Measurements from ENCODE around the gene CCDC88B.

CCDC88B gene, protein sequence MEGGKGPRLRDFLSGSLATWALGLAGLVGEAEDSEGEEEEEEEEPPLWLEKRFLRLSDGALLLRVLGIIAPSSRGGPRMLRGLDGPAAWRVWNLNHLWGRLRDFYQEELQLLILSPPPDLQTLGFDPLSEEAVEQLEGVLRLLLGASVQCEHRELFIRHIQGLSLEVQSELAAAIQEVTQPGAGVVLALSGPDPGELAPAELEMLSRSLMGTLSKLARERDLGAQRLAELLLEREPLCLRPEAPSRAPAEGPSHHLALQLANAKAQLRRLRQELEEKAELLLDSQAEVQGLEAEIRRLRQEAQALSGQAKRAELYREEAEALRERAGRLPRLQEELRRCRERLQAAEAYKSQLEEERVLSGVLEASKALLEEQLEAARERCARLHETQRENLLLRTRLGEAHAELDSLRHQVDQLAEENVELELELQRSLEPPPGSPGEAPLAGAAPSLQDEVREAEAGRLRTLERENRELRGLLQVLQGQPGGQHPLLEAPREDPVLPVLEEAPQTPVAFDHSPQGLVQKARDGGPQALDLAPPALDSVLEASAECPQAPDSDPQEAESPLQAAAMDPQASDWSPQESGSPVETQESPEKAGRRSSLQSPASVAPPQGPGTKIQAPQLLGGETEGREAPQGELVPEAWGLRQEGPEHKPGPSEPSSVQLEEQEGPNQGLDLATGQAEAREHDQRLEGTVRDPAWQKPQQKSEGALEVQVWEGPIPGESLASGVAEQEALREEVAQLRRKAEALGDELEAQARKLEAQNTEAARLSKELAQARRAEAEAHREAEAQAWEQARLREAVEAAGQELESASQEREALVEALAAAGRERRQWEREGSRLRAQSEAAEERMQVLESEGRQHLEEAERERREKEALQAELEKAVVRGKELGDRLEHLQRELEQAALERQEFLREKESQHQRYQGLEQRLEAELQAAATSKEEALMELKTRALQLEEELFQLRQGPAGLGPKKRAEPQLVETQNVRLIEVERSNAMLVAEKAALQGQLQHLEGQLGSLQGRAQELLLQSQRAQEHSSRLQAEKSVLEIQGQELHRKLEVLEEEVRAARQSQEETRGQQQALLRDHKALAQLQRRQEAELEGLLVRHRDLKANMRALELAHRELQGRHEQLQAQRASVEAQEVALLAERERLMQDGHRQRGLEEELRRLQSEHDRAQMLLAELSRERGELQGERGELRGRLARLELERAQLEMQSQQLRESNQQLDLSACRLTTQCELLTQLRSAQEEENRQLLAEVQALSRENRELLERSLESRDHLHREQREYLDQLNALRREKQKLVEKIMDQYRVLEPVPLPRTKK (N-terminal part only)

DNA sequence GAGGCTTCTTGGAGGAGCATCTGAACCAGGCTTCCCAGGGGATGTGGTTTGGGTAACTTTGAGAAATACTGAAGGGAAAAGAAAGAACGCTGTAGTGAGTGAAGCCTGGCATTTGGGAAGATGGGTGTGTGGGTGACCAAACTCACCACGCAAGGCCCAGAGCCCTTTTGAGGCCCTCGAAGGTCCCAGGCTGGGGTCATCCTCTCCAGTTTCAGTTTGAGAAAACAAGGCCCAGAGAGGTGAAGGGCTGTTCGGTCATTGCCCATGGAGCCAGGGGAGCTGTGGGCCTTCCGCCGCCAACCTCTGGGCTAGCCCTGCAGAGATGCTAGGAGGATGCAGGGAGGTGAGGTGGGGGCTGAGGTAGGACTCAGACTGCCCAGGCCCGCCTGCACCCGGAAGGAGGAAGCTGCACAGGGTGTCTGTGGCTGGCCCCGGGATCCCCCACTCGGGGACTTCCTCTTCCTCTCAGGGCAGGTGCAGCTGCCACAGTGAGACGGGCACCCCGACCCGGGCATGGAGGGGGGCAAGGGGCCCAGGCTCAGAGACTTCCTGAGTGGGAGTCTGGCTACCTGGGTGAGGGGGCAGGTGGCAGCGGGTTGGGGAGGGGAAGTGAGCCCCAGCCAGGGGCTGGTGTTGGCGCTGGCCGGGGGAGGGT, at the start of gene CCDC88B:
TSS of gene CCDC88B (plus strand) at position 451 of the 655 bp plus-strand sequence. CDS start at position 514, 63 bp downstream.
- peak; percentile 81 to 84 for DNase-seq

DNA sequence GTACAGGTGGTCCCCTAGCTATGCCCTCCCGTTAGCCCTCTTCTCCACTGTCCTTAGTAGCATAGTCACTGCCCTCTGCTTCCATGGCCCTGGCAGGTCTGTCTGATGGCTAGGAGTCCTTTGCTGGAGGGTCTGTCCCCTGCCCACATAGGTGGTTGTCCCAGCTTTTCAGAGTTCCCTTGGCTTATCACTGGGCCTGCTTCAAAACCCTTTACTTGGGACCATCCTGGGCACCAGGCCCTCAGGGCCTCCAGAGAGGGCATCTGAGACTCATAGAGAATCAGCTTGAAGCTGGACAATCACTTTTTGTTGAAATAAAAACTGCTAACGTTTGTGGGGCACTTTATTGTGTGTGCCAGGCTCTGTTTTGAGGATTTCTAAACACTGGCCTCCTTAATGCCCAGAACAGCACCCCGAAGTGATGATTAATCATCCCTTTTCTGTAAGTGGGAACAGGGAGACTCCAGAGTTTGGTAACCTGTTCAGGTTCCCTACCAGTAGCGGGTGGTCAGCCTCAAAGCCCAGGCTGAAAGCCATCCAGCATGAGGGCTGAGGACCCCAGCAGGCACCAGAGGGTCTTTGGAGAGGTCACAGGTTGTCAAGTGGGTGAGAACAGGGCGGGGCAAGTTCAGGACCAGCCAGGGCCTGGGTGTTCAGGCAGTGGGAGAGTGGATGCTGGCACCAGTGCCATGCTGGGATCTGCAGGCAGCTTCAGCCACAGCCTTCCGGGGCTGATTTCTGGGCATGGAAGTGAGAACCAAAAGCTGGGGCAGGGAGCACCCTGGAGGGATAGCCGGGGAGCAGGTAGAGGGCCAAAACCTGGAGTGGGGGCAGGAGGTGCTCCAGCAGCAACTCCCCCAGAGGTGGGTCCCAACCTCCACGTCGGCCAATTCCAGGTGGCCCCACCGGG, 49.4 kb upstream of the CCDC88B start:
- DNase-seq, result no peak

DNA sequence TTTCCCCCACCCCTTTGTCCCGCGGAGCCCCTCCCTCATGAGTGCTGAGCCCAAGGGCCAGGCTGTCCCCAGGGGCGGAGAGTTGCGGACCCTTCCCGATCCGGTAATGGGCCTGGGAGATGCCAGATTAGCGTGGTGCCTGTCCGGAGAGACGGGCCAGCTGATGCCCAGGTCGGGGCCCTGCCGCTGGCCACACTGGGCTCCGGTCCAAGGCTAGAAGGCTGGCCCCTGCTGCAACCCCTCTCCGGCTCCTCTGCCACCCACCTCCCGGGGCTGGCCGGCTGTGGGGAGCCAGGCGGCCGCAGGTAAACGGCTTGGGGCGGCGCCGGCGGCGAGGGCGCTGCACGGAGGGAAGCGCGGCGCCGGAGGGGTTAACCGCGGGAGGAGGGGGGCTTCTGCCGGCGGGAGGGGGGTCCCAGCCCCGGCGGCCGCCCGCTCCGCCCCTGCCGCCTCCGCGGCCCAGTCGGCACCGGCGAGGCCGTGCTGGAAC, 48.7 kb upstream of the CCDC88B start, which contains the start of gene KCNK4:
TSS of gene KCNK4 (plus strand) at position 41 of the 490 bp plus-strand sequence. CDS start 1,717 bp downstream, outside the sequence.
- no peak for DNase-seq

- DNase-seq, result no peak
Measured at GRCh38 chr11:64291752-64292459, 48.1 kb upstream of the CCDC88B start.

DNA sequence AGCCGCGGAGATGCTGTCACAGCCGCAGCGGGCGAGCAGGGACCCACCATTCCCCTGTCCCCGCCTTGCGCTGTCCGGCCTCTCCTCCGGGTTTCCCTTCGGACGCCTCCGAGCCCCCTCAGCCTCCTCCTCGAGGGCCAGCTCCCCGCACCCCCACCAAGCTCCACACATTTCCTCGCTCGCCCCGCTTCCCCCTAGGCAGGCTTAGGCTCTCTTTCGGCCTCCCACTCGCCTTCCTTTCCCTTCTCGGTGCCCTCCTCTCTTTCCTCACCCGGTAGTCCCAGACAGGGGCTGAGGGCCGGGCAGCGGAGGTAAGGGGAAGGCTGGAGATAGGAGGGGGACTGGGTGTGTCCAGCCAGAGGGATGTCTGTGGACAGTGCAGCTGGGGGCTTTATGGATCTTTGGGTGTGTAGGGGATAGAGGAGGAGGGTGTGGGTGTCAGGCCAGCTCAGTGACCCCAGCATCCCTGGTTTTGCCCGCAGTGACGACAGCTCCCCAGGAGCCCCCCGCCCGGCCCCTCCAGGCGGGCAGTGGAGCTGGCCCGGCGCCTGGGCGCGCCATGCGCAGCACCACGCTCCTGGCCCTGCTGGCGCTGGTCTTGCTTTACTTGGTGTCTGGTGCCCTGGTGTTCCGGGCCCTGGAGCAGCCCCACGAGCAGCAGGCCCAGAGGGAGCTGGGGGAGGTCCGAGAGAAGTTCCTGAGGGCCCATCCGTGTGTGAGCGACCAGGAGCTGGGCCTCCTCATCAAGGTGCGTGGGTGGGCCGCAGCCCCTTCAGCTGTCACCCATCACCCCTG, 47.3 kb upstream of the CCDC88B start:
- no peak for DNase-seq

DNA sequence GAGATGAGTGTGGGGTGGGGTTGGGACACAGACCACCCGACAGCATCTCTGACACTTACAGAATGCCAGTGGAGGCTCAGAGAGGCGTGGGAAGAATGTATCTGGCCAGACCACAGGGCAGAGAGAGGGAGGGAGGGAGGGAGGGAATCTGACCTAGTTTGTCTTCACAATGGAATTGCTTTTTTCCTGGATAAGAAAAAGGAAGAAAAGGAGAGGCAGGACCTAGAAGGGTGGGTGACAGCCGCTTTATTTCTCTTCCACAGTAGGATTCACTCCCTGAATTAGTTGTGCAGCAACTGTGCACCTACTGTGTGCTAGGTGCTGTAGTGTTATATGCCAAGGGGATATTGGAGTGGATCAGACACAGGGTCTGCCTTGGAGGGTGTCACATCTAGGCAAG, 45.2 kb upstream of the CCDC88B start:
- no peak for DNase-seq

DNA sequence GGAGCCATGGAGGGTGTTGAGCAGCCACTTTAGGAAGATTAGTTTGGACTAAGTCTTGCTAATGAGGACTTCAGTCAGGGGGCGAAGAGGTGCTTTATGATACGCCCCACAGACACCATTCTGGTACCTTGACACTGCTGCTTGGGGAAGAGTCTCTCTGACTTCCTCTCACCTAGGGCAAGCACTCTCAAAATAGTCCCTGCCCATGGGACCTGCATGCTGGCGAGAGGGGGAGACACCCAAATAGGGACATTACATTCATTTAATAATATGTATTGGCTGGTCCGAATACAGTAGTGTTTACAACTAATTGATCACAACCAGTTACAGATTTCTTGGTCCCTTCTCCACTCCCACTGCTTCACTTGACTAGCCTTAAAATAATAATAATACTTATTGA, 44.2 kb upstream of the CCDC88B start:
- DNase-seq, result no peak

DNA sequence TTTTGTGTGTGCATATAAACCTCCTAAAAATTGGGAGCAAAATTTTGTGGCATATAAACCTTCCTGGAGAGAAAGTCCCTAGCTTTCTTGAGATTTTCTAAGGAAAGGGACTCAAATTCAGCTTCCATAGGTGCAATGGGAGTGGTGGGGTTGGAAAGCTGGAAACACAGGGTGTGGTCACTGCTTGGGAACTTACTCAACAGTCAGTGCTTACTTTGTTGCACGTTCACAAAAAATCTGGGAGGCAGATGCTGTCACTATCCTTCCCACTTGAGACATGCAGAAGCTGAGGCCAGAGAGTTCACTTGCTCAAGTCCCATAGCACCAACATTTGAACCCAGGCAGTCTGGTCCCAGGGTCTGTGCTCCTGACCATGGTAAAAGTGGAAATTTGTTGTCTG, 43.8 kb upstream of the CCDC88B start:
- DNase-seq, result no peak

DNA sequence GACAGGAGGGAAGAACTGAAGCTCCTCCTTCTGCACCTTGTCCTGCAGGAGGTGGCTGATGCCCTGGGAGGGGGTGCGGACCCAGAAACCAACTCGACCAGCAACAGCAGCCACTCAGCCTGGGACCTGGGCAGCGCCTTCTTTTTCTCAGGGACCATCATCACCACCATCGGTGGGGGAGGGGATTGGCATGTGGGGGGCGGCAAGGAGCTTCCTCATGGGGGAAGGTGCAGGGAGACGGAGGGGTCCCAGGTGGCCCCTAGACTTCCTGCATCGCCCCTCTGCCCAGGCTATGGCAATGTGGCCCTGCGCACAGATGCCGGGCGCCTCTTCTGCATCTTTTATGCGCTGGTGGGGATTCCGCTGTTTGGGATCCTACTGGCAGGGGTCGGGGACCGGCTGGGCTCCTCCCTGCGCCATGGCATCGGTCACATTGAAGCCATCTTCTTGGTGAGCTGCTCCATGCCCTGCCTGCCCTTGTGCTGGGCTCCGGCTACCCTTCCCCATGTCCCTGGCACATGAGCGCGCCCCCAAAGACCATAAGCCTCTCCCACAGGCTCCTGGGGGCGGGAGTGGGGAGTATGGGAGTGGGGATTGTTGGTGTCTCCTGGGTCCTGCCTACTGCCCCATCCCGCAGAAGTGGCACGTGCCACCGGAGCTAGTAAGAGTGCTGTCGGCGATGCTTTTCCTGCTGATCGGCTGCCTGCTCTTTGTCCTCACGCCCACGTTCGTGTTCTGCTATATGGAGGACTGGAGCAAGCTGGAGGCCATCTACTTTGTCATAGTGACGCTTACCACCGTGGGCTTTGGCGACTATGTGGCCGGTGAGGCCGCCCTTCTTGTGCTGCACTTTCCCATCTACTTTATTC, 42.9 kb upstream of the CCDC88B start:
- no peak for DNase-seq

DNA sequence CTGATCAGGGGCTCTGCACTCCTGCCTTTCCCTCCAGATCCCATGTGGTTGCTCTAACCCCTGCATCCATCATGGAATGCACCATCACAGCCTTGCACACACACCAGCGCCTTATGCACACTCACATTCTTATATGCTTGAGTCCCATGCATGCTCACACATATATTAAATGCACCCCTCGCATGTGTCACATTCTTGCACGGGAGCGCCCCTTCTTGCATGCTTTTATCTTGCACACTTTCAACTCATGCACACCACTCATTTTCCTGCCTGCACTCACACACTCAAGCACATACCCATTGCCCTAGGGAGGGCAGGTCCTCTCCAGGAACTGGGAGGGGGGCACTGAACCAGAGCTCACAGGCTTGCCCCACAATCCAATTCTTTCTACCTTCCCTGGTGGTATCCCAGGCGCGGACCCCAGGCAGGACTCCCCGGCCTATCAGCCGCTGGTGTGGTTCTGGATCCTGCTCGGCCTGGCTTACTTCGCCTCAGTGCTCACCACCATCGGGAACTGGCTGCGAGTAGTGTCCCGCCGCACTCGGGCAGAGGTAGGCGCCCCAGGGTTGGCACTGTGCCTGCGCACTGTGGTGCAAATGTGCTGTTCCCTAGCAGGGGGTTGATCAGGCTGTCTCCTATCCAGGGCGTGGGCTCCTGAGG, 42.2 kb upstream of the CCDC88B start:
- no peak for DNase-seq

DNA sequence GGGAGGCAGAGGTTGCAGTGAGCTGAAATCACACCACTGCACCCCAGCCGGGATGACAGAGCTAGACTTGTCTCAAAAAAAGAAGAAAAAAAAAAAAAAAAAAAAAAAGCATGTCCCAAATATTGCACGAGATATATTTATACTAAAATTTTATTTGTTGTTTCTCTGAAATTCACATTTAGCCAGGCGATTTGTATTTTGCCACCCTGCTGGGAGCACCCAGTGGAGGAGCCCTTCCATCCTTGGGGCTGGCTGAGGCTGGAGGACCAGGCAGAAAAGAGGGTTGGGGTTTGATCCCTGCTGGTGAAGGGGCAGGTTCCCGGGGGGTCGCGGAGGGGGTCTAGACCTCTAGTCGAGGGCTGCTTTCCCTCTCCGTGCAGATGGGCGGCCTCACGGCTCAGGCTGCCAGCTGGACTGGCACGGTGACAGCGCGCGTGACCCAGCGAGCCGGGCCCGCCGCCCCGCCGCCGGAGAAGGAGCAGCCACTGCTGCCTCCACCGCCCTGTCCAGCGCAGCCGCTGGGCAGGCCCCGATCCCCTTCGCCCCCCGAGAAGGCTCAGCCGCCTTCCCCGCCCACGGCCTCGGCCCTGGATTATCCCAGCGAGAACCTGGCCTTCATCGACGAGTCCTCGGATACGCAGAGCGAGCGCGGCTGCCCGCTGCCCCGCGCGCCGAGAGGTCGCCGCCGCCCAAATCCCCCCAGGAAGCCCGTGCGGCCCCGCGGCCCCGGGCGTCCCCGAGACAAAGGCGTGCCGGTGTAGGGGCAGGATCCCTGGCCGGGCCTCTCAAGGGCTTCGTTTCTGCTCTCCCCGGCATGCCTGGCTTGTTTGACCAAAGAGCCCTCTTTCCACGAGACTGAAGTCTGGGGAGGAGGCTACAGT, 40.8 kb upstream of the CCDC88B start:
- DNase-seq, result no peak

DNA sequence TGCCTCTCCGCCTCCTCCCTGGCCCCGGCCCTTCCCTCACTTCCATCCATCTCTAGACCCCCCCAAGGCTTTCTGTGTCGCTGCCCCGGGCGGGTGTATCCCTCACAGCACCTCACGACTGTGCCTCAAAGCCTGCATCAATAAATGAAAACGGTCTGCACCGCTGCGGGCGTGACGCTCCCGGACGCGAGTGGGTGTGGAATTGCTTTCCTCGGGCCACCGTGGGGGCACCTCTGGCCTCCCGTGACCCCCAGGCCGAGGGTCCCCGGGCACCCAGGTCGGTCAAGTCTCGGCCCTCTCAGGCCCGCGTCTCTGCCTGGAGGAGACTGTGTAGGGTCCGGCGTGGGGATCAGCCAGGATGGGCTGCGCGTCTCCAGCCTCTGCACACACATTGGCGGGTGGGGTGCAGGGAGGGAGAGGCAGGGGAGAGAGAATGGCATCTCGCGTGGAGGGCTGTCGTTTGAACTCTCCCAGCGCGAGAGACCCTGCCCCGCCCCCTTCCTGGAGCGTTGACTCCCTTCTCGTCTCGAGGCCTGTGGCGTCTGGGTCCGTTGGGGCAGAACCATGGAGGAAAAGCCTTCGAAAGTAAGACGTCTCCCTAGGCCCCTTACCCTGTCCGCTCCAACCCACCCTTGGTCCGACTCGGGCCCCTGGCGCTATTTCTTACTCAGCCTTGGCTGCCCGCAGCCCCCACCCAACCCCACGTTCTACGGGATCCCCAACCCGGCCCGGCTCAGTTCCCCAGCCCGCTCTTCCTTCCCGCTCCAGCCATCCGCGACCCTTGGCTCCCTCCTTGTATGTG, 40.0 kb upstream of the CCDC88B start, which contains the start of gene CATSPERZ:
TSS of gene CATSPERZ (plus strand) at position 512 of the 802 bp plus-strand sequence. CDS start at position 565, 53 bp downstream.
- DNase-seq, result no peak

- DNase-seq, result no peak
Measured at GRCh38 chr11:64303109-64304031, 36.6 kb upstream of the CCDC88B start.

GRCh38 chr11:64304032-64304315, 36.0 kb upstream of the CCDC88B start:
- no peak for DNase-seq
